Left cardiac atrium (tissue), 4 donors: ENCODE data around the gene LTA4H. TPM values are rescaled to one million over a fixed set of nuclear protein-coding genes. Genes with fewer than 3 reads are reported as not detected.
A peak's percentile ranks its signal among the peaks of the same experiment; 100 is the strongest.

Experiments used
- ATAC-seq, 2 donors: fragments of 200-7000 bp; cut with Tn5 transposase; one replicate each; pipeline ENCODE4 v1.9.1; 2020; ENCODE audit warnings: mild to moderate bottlenecking in 2 of 2, moderate library complexity in 2 of 2
- DNase-seq: peaks from one replicate; pipeline ENCODE4 v3.0.0-alpha.2; 2020
- intact Hi-C, 2 donors: fragments of 100-400 bp; cut with DNase I; formaldehyde crosslinking; loops; one replicate each; pipeline versions ENCODE4 v1.14.1 to v1.15.1; 2022 to 2023
- total RNA-seq, 2 donors: library from RNA; stranded (reverse); fragmentation: NEBNext Ultra II Directional; extraction: Animal tissue kit (Norgen Biotek cat#: 25700); gene quantifications; one replicate each; pipeline ENCODE4 v1.2.1, GENCODE V29; 2021
- donor health status: DM: no; HTN: yes; CAD: no.
- donor health status: DM: no; HTN: yes; CAD: no; lungs with severe emphysema.
- donor health status: DM: yes; HTN: yes; CAD: no.
- donor health status: Dilated cardiomyopathy.

Gene LTA4H
- total RNA-seq, 2 donors from 2014 or later = 35.3 to 40.3 TPM

DNA sequence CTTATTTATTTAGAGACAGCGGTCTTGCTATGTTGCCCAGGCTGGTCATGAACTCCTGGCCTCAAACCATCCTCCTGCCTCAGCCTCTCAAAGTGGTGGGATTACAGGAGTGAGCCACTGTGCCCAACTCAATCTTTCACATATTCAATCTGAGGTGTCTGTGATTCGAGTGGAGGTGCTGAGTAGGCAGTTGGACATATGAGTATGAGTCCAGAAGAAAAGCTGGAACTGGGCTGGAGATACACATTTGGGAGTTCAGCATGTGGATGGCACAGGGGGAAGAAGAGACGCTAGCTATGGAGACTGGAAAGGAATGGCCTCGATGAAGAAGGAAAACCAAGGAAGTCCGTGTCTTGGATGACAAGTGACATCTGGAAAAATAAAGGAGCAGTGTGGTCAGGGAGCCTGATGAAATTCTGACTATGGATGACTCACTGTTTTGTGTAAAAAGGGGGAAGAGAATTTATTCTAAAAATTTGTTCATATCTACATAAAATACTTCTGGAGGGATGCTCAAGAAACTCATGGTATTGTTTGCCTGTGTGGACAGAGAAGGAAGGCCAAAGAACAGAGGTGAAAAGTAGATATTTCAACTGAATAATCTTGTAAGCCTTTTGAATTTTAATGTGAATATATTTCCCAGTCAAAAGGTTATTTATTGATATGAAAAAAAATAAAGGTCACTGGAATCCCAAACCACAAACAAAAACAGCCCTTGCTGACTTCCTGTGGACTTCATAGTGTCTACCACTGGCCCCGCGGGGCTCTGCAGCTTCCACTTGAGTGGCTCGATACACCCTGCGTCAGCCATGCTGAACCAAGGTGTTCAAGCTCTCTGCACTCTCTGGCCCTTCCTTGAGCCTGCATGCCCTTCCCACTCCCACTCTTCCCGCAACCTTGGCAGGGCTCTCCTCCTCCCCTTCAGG, 8.9 kb upstream of the LTA4H start:
- ATAC-seq (peak in 1 of 2 donors; percentile 48), DNase-seq (no peak)
- intact Hi-C loops = no loop called here

- intact Hi-C loops = no loop called here
- DNase-seq (no peak), ATAC-seq (no peak)
Measured at GRCh38 chr12:96041181-96041580, 5.8 kb upstream of the LTA4H start.

- DNase-seq (no peak), ATAC-seq (no peak)
- intact Hi-C loops = no loop called here
Measured at GRCh38 chr12:96040305-96041133, 5.1 kb upstream of the LTA4H start.

- ATAC-seq (no peak), DNase-seq (no peak)
- intact Hi-C loops = no loop called here
Measured at GRCh38 chr12:96039516-96039915, 4.1 kb upstream of the LTA4H start.

DNA sequence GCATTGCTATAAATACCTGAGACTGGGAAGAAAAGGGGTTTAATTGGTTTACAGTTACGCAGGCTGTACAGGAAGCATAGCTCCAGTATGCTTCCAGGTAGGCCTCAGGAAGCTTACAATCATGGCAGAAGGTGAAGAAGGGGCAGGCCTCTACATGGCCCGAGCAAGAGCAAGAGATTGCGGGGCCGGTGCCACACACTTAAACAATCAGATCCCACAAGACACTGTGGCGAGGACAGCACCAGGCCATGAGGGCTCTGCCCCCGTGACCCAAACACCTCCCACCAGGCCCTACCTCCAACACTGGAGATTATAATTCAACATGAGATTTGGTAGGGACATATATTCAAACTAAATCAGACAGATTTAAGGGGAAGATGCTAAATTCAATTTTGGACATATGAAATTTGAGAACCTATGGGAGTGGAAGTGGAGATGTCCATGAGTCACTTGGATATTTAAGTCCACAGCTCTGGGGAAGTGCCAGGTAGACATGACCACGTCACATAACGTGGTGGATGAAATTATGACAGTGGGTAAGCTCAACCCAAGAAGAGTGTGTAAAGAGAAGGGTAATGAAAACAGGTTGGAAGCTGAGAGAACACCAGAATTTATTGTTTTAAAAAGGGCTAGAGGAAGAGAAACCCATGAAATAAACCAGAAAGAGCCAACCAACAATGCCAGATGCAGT, 1.5 kb upstream of the LTA4H start:
- intact Hi-C loops = no loop called here
- ATAC-seq (no peak), DNase-seq (no peak)

DNA sequence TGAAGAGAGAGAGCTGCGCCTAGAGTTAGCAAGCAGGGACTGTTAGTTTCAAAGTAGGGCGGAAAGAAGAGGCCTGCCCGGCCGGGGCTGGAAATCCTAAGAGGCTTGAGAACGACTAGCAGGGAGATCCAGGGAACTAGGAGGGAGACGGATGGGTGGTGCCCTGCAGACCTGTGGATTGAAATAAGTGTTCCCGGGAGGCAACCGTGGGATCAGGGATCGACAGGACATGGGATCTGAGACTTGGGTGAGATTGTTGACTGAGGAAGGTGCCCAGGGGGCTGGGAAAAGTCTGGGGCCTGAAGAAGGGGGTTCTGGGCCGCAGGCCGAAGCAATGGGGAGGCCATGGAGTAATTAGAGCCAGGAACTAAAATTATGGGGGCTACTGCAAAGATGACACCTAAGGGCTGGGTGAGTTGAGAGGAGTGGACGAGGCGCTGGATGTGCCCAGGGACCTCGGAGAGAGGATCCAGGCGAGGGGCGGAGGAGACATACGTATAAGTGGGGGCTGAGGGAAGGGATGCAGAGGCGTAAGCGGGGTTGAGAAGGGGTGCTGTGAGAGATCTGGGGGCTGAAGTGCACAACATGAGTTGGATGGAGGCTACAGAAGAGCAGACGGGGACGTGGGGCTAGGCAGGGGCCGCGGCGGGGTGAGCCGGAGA, 635 bp downstream of the LTA4H start:
- intact Hi-C loops = no loop called here
- DNase-seq (peak; percentile 34), ATAC-seq (peak; percentile 27 to 30)

DNA sequence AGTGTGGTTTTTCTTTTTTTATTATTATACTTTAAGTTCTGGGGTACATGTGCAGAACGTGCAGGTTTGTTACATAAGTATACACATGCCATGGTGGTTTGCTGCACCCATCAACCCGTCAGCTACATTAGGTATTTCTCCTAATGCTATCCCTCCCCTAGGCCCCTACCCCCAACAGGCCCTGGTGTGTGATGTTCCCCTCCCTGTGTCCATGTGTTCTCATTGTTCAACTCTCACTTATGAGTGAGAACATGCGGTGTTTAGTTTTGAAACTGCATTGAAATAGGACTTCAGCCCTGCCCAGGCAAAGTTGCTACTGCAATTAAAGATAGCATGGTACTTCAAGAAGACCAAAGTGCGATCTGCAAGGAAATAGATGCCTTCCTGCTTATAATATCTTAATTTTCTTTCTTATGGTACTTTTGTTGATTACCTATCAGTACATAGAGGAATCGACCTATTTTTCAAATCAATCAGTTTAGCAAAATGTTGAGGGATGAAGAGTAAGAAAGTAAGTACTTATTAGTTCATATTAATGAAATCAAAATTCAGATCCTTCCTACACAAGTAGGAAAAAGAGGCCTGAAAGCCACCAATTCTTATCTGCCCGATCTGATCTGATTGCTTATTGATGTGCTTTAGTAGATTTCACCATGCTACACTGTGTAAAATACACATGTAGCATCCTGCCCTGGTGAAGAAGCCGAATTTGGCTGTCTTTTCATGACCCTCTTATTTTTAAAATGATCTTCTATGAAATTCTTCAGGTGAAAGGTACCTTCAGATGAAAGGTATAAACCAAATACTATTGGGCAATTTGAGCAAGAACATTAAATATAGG, 1.6 kb downstream of the LTA4H start:
- intact Hi-C loops = no loop called here
- DNase-seq (no peak), ATAC-seq (no peak)

DNA sequence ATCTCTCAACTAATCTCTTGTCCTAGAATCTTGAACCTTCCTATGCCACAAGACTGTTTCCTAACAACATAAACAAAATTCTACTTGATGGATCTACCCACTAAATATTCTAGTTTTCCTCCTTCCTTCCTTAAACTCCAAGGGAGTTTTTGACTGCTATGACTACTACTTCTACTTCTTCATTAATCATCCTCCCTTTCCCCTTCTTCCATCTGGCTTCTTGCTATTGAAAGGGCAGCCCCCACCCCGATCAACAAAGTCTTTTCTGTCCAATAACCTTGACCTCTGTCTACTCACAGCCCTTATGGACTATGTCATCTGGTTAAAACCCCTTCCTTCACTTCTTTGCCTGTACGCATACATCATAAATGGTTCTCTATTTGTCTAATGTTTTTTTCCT, 5.6 kb downstream of the LTA4H start:
- intact Hi-C loops = no loop called here
- DNase-seq = no peak
- no peak for ATAC-seq

GRCh38 chr12:96028538-96028937, 6.8 kb downstream of the LTA4H start:
- ATAC-seq (no peak), DNase-seq (no peak)
- intact Hi-C loops = no loop called here

DNA sequence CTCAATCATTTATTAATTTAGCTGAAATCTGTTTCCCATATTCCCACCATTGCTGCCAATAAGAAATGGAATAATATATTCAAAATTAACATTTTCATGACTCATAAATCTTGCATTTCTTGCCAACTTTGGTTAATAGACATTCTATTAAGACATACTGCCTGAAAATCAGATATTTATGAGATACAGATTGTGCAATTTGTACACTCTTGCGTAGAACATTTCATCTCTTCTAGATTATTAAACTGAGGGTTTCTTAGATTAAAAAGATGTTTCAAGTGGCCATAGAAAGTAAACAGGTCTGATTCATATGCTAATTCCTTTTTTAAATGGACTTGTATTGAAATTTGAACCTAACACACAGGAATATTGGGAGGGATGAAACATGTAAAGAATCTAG, 9.1 kb downstream of the LTA4H start:
- ATAC-seq (no peak), DNase-seq (no peak)
- intact Hi-C loops = no loop called here

- no peak for ATAC-seq
- intact Hi-C loops = no loop called here
- no peak for DNase-seq
Measured at GRCh38 chr12:96025518-96025917, 9.9 kb downstream of the LTA4H start.

GRCh38 chr12:96020314-96021003, 14.9 kb downstream of the LTA4H start:
- ATAC-seq = no peak
- DNase-seq = no peak
- intact Hi-C loops = no loop called here

GRCh38 chr12:96015672-96016071, 19.7 kb downstream of the LTA4H start:
- ATAC-seq = peak in 1 of 2 donors; percentile 47
- intact Hi-C loops = no loop called here
- no peak for DNase-seq

DNA sequence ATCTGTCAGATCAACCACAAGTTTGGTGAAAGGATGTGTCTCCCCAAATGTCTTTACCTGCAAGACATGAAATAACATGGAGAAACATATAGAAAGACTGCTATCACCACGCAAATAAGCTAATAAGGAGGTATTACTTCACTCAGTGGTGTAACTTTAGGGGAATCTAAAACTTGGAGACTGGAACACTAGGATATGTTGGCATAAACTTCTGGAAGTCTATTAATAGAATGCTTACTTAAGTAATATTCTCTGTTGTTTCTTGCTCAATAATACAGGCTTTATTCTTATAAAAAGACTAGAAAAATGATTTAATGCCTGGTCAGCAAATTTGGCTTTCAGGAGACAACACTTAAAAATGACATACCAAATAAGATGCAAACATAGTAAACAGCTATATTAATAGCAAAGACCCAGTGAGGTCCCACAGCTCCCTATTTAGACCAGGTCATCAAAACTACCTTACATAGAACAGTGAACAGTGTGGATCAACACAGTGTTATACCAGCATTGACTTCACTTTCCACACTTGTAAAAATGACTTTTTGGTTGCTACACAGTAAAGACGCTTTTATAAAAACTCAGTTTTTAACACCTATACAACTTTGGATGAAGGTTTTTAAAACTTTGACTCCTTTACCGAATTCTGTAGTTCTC, 20.3 kb downstream of the LTA4H start:
- DNase-seq (no peak), ATAC-seq (no peak)
- intact Hi-C loops = no loop called here

DNA sequence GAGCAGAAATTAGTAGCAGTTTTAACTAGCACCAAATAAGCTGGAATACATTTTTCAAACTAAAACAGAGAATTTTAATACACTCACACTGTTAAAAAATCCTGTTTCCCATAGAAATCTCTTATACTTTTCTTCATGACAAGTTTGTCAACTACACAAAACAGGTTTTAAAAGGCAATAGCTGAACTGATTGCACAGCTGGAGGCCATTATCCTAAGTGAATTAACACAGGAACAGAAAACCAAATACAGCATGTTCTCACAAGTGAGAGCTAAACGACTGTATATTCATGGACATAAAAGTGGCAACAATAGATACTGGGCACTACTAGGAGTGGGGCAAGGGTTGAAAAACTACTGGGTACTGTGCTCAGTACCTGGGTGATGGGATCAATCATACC, 27.7 kb downstream of the LTA4H start:
- intact Hi-C loops = no loop called here
- ATAC-seq (no peak), DNase-seq (no peak)

GRCh38 chr12:96006727-96007126, 28.7 kb downstream of the LTA4H start:
- DNase-seq (no peak), ATAC-seq (no peak)
- intact Hi-C loops = no loop called here

DNA sequence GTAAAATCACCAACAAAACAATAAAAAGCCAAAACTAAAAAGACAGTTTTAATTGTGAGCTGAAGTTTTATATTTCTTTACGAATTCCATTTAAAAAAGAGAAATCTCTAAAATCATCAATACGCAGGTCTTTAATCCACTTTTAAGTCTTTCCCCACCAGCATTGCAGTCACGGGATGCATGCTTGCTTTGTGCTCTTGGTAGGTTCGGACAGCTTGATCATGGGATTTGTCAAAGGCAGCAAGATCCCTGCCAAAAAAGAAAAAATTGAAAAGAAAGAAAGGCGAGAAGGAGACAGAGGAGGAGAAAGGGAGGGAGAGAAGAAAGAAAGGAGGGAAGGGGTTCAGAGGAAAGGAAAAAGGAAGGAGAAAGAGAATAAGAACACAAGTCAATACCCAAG, 34.5 kb downstream of the LTA4H start:
- DNase-seq = no peak
- intact Hi-C loops = no loop called here
- ATAC-seq = no peak
